ENCODE data around the gene ENO3.

Gene ENO3

DNA sequence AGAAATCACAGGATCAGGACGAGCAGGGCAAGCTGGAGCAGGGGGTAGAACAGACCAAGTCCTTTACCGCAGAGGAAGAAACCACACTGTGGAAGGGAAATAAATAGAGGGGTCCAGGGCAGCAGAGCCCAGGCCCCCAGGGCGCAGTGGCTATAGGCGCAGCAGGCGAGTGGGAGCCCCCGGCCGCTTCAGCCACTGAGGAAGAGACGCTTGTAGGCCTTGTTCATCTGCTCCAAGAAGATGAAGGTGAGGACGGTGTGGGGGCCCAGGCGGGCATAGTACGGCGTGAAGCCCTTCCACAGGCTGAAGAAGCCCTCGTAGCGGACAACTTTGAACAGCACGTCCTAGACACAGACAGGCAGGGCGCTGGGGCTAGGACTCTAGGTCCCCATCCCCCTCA is 13.4 kb upstream of the ENO3 start:
- DNase-seq (ENCODE audit: low spot score), result no peak

DNA sequence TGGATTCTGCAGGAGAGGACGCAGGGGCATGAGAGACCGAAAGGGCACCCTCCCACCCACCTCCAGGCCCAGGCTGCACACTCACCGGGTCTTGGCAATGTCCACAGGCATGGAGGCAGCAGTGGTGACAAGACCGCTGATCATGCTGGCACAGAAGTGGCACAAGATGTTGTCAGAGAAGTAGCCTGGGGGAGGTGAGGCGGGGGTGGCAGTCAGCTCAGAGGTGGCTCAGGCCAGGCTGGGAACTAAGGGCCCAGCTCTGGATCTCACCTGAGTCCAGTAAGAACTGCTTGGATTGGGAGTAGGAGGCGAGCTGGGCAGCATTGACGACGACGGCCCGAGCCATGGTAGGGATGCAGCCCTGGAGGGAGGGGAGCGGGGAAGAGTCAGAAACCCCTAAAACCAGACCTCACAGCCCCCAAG is 12.8 kb upstream of the ENO3 start:
- DNase-seq (ENCODE audit: low spot score), result no peak

DNA sequence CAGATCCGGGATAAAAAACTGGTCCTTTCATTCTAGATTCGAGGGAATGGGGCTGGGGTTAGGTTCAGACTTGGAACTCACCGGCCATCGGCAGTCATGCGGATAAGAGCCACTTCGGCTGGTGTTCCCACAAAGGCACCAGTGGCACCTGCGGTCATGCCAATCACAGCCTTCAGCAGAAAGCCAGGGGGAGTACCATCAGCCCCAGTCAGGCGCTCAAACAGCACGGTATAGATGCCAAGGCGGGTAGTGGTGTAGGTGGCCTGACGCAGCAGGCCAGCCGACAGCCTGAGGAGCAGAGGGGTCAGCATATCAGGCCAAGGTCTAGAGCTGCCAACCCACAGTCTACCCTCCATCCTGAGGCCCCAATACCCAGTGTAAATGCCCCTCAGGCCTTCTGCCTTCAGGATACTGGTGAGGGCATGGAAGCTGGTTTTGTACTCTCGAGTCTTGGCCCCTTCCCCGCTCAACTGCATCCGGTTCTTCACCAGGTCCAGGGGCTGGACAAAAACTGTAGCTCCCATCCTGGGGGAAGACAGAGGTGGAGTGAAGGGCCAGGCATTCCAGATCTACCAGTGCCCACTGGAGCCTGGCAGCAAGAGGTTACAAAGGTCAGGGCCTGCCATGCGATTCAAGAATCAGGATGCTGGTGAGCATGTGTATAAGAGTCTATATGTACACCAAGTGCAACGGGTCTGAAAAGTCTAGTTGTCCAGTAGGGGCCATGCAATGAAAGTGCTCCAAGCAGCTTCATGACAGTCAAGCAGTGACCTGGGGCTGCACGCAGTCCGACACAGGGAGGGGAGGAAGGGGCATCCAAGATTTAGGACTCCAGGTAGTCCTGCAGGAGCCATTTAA is 12.0 kb upstream of the ENO3 start:
- no peak for DNase-seq (ENCODE audit: low spot score)

DNA sequence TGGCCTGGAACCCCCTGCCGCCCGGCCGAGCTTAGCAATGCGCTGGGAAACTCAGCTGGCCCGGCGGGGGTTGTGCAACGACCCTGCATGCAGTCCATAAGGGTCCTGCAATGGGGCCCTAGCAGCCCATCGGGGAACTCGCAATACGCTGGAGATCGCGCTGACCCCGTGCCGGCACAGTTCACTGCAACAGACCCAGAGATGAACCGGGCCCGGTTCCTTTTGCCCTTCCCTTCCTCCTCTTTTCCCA is 11.4 kb upstream of the ENO3 start:
- DNase-seq (ENCODE audit: low spot score), result no peak

DNA sequence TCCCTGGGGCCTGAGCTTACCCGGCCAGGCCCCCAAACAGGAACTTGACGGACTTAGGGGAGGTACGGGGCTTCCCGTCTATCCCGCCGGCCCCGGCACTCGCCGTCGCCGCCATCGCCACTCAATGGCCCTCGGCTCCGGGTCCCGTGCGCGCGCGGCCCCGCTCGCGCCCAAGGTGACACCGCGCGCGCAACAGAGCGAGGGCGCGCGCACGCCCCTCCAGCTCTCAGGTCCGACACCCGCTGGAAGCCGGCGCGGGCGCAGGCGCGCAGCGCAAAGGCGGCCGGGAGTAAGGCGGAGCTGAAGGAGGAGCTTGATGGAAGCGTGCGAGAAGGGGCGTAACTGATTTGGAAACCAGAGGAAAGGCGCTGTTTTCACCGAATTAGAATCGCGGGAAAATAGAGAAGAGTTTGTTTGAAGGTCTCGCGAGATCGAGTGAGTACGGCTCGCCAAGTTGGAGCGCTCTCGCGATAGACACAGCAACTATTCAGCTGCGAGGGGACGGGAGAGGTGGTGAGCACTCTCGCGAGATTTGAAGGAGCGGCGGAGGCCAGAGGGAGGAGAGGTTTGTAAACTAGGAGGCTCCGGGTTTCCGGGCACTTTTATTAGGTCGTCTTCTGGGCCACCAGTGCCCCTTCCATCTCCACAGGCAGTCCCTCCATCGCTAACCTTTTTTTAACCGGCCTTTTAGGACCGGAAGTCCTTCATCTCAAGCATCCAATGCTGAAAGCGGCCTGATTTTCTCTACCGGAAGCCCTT is 10.9 kb upstream of the ENO3 start, which contains the start of the genes RNF167 and SLC25A11:
RNF167 (plus strand) TSS at position 473 of the 759 bp plus-strand sequence. CDS start 642 bp downstream, outside the sequence.
SLC25A11 (minus strand) TSS at position 251 of the 759 bp plus-strand sequence; CDS start at position 115, 136 bp downstream.
- peak; percentile 99 for DNase-seq (ENCODE audit: low spot score)

DNA sequence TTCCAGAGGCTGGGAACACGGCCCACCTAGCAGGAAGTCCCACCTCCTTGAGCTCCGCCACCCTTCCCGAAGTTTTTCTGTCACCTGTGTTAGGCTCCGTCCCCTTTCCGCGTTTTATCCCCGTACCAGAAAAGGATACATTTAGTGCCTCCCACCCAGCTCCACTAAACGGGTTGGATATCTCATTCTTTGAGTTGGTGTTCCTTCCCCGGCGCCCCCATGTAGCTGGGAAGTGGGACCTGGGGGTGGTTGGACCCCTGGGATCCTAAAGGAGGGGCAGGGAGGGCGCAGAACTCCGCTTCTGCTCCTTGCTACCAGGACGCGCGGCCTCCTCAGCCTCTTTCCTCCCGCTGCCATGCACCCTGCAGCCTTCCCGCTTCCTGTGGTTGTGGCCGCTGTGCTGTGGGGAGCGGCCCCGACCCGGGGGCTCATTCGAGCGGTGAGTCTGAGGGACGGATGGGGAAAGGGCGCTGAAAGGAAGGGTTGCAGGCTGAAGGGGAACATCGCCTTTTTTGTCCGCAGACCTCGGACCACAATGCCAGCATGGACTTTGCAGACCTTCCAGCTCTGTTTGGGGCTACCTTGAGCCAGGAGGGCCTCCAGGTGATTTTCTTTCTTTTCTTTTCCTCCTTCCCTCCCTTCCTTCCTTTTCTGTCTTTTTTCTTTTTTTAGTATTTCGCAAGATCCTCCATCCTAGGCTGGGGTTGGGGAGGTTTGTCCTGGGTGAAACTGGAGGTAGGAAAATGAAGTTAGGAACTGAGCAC is 10.2 kb upstream of the ENO3 start:
- peak; percentile 77 for DNase-seq (ENCODE audit: low spot score)

DNA sequence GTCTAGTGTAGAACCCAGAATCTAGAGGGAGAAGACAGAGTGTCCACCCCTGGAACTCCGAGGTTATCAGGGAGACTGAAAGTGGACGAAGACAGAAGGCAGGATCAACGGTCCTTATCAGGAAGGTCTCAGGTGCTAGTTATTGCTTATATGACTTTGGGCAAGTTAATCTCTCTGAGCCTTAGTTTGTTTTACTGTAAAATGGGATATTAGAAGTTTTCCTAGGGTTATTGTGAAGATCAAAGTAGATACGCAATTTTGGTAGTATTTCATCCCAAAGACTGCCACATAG is 9.7 kb upstream of the ENO3 start:
- no peak for DNase-seq (ENCODE audit: low spot score)

DNA sequence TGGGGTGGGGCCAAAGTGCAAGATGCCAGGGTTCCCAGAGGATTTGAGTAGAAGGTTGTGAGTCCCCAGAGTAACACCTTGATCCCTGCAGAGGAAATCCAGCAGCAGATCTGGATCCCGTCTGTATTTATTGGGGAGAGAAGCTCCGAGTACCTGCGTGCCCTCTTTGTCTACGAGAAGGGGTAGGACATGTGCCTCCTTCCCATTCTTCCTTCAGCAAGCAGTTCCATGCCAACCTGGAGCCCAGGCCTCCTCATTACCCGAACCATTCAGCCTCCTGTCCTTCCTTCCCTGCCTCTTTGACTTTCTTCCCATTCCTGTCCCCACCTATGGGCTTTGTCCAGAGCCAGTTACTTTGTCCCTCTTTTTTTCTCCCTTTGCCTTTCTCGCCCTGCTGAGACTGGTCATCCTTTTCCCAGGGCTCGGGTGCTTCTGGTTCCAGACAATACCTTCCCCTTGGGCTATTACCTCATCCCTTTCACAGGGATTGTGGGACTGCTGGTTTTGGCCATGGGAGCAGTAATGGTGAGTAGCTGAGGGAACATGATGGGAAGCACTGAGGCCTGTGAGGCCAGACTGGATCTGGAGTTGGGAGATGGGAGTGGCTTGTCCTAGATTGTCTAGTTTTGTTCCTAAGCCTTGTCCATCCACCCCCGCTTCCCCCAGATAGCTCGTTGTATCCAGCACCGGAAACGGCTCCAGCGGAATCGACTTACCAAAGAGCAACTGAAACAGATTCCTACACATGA is 8.0 kb upstream of the ENO3 start:
- DNase-seq (ENCODE audit: low spot score), result no peak

DNA sequence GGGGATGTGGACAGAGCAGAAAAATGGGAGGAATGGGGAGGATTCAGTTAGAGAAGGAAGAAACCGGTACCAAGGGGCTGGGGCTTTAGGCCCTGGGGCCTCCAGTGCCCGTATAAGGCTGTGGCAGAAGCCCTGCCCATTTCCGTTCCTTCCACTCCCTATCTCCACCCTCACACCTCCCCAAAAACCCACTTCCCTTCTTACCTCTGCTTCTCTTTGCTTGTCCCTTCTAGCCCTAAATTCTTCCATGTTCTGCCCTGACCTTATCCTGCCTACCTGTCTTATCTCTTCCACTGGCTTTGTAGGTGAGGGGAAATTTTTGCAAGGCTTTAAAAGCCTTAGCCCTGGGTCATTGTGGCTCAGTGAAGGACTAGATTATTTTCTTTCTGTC is 6.8 kb upstream of the ENO3 start:
- DNase-seq (ENCODE audit: low spot score), result no peak

DNA sequence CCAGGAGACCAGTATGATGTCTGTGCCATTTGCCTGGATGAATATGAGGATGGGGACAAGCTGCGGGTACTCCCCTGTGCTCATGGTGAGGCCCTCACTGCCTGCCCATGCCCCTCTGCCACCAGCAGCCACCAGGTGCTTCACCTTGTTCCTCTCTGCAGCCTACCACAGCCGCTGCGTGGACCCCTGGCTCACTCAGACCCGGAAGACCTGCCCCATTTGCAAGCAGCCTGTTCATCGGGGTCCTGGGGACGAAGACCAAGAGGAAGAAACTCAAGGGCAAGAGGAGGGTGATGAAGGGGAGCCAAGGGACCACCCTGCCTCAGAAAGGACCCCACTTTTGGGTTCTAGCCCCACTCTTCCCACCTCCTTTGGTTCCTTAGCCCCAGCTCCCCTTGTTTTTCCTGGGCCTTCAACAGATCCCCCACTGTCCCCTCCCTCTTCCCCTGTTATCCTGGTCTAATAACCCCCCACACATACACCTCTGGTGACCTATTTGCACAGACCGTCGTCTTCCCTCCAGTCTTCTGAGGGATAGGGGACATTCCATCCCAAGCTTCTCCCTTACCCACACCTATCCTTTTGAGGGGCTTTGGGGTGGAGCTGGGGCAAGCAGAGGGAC is 6.3 kb upstream of the ENO3 start:
- no peak for DNase-seq (ENCODE audit: low spot score)

DNA sequence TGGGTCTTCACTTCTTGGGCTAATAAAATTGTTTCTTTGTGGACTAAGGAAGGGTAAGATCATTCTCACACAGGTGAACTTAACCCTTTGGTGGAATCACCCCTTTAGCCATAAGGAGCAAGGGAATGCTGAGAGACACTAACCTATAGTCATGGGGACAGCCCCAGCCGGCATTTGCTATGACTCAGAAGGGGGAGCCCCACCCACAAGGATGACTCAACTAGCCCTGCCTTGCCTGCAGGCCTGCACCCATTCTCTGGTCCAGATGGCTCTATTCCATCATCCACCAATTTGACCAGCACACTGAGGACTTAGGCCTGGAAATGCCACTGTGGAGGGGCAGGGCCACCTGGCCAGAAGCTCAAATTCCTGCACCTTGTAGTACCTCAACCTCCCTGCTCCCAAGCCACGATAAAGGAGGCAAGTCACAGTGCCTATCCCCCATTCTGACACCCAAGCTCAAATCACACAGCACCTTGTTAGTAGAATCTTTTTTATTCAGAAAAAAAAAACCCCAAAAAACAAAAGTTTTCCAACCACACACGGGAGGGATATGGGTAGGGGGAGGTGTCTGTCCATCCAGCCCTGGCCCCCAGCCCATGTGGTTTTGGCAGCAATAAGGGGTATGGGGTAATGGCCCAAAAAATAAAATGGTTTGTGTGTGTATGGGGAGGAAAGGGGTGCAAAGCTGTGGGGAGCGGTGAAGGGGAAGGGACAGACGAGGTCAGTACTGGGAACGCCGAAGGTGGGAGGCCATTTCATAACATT is 5.6 kb upstream of the ENO3 start:
- DNase-seq (ENCODE audit: low spot score), result peak; percentile 91

DNA sequence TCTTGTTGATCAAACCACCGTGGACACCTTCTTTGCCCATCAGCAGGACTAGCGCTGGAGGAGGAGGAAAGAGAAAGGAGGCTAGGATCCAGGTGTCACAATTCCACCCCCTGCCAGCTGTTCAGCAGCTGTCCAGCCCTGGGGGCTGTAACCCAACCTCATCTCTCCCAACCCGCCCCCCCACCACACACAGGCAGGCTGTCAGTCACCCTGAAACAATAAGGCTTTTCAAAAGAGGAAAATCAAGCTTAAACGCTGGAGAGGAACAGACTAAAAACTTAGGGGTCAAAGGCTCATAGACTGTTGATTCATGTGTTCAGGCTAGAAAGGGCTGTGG is 5.0 kb upstream of the ENO3 start:
- DNase-seq (ENCODE audit: low spot score), result no peak

DNA sequence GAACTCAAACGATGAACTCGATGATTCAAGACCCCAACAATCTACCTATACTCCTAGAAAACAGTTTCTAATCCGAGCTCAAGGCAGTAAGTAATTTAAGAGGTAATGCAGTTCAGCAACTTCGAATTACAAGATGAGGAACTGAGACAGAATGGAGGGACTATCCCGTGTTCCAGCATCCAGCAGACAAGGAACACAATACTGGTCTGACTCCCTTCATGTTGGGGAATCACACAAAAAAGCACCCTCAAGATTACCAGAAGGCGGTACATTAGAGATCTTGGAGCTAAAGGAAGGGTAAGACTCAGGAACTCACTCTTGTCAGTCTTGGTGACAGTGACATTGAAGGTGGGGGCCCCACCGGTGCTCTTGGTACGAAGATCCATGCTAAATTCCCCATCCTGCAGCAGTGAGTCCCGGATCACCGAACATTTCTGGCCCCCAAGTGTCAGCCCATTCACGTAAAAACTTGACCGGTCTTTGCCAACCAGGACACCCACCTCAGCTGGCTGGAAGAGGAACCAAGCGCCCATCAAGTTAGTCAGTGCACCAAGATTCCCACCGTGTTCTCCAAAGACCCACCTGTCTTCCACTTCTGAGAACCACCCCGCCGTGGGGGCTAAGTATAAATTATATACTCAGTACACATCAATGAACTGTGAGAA is 4.5 kb upstream of the ENO3 start:
- DNase-seq (ENCODE audit: low spot score), result no peak

DNA sequence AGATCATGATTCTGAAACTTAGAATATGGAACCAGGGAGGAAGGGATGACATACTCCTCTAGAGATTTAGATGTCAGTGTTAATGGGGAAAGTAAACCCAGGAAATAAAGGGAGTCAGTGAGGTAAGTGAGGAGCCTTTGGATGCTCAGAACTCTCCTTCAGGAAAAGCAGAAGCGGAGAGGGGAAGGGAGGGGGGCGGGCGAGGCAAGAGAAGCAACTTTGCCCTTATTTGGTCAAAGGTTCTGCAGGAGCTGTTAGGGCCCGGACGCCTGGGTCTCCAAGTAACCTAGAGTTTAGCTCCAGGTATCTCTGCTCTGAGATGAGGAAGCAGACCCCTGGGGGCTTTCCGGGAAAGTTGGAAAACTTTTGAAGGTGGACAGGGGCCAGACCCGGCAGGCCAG is 3.9 kb upstream of the ENO3 start:
- no peak for DNase-seq (ENCODE audit: low spot score)

DNA sequence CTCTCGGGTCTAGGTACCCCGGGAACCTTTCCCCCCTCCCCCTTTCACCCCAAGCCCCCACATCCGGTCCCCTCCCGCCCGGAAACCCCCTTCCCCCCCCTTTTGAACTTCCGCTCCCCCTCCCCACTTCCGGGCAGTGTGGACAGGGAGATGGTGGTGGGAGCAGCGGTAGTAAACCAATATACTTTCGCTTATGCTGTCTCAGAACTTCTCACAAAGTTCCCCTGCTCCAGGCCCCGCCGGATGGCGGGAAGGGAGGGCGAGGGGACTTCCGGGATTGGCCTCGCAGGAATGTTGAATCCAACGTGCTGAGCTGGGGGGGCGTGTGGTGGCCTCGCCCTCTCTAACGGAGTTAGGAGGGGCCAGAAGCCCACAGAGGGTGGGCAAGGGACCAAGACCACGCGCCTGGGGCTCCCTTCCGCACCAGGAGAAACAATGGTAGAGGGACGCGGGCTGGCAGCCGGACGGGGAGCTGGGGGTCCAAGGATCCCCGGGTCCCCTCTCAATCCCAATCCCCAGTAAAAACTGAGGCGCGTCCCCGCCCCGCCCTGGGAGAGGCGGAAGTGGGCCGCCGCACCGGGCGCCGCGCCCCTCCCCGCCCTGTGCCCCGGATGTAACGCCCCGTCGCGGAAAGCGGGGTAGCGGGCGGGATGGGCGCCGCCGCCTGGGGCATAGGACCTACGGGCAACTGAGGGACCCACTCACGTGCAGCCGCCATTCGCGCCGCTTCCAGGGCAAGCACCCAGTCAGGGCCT is 3.3 kb upstream of the ENO3 start:
- DNase-seq (ENCODE audit: low spot score), result peak; percentile 54

DNA sequence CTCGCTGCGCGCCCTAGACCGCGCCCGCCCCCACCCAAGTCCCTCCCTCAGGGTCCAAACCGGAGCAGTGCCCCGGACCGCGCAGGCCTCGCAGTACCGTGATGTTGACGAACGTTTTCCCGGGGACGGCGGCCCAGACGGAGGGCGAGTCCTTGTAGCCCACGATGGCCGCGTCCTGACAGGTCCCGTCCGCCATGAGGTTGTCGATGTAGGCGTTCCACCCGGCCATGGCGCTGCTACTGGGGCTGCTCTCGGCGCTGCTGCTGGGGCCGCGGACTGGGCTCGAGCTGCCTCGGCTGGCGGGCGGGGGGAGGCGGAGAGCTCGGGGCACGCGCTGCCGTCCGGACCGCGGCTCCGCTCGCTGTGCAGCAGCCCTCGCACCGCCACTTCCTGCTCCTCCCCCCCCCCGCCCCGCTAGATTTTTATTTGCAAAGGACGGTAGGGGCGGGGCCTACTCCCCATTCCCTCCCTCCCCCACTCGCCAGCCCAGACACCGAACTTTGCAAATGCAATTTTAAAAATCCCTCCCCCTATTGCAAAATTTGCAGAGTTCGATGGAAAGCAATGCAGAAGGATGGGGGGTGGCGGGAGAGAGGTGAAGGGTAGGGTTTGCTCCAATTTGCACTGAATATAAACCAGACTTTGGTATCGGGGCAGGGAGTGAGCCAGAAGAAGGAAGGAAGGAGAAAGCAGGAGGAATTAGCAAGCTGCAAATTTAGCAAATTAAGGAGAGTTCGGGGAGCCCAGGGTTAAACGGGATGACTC is 2.6 kb upstream of the ENO3 start, which contains the start of gene PFN1:
PFN1 (minus strand) TSS at position 365 of the 765 bp plus-strand sequence; CDS start at position 229, 136 bp downstream.
- peak; percentile 93 for DNase-seq (ENCODE audit: low spot score)

DNA sequence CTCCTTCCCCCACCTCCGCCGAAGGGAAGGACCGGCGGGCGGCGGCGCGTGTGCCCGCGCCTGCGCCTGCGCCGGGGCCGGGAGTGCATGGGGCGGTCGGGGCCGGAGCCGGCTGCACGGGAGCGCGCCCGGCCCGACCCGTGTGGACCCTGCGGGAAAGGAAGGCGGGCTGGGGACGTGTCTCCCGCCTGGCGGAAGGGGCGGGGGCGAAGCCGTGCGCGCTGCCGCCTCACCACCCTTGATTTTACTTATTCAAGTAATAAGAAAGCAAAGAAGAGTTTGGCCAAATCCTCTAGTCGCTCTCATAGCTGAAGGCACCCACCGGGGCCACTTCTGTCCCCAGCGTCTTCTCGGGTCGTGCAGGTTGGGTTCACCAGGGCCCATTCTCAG is 2.0 kb upstream of the ENO3 start:
- peak; percentile 96 for DNase-seq (ENCODE audit: low spot score)

DNA sequence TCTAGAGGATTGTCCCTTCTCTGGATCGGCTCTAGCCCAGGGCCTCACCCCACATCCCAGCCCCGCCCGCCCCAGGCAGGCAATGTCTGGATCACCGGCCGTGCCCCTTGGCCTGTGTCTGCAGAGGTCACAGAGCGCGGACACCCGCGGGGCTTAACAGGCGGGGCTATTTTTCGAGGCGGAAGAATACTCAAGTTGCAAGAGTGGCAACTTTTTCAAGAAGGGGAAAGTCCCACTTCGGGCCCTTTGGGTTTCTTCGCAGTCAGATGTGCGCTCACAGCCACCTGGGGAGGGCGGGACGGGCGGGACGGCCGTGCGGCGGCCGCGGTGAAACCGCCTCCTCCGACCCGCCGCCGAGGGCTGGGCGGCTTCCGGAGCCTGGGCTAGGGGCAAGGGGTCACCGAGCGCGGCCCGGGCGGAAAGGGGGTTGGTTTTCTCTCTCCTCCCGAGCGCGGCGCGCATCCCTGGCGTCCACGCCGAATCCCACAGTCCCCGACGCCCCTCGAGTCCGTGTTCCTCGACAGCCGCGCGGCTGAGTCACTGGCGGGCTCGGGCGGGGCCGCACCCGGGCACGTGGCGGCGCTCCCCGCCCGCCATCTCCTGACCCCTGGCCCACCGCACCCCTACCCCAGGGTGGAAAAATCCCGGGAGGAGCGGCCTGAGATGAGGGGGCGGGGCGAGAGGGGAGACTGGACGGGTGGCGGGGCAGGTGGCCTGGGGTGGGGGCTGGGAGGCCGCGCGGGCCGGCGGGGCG is 1.4 kb upstream of the ENO3 start:
- DNase-seq (ENCODE audit: low spot score), result peak; percentile 76

Data from AG20443 (cell line).